Measurements from ENCODE around the gene SAMD3.
A peak's percentile ranks its signal among the peaks of the same experiment; 100 is the strongest.
"Not testable (repeated sequence)": the region's sequence is repeated elsewhere in the genome, so short reads cannot be mapped to it uniquely, and the experiment has no call there.

The SAMD3 gene

GRCh38 chr6:130132286-130132701 lies 90.5 kb downstream of the SAMD3 start:
- DNase-seq (ENCODE audit: low read depth): peak; percentile 13

DNA sequence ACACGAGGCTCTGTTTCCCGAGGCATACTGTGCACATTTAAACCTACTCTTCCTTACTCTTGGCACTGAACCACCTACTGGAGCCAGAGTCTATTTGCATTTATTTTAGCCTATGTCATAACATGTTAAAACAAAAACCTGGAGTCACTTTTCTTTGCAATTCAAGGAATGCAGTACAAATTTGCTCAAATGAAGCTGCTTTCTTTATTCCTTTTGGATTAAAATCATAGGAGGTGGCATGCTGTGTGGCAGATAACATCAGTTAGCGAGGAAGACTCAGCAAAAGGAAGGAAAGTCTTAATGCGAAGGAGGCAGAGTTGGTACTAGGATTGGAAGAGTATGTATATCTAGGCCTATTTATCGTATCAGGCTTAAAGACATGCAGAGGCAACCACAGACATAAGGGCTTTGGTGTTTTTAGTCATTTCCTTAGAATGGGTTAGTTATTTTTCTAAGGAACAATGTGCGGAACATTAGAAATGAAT lies 92.9 kb downstream of the SAMD3 start:
- DNase-seq (ENCODE audit: low read depth): no peak

- no peak for DNase-seq (ENCODE audit: low read depth)
Observed at GRCh38 chr6:130128326-130128725, 94.4 kb downstream of the SAMD3 start.

- DNase-seq (ENCODE audit: low read depth): no peak
Observed at GRCh38 chr6:130127195-130127594, 95.6 kb downstream of the SAMD3 start.

- no peak for DNase-seq (ENCODE audit: low read depth)
Observed at GRCh38 chr6:130122243-130122642, 100.5 kb downstream of the SAMD3 start.

DNA sequence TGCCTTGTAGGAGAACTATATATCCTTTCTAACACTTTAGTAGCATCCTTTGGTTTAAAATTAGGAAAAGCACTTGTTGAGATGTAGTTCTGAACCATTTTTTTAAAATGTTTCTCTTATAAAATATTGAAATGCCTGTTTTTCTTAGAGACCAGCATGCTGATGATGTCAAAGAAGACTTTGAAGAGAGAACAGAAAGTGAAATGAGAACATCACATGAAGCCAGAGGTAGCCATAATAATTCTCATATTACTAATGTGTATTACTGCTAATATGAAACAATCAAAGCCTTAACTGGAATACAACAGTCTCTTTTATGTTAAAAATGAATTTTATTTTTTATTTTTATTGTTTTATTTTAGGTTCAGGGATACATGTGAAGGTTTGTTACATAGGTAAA lies 102.0 kb downstream of the SAMD3 start:
- DNase-seq (ENCODE audit: low read depth): no peak

- DNase-seq (ENCODE audit: low read depth): no peak
Observed at GRCh38 chr6:130119211-130119610, 103.5 kb downstream of the SAMD3 start.

- no peak for DNase-seq (ENCODE audit: low read depth)
Observed at GRCh38 chr6:130118236-130118635, 104.5 kb downstream of the SAMD3 start.

DNA sequence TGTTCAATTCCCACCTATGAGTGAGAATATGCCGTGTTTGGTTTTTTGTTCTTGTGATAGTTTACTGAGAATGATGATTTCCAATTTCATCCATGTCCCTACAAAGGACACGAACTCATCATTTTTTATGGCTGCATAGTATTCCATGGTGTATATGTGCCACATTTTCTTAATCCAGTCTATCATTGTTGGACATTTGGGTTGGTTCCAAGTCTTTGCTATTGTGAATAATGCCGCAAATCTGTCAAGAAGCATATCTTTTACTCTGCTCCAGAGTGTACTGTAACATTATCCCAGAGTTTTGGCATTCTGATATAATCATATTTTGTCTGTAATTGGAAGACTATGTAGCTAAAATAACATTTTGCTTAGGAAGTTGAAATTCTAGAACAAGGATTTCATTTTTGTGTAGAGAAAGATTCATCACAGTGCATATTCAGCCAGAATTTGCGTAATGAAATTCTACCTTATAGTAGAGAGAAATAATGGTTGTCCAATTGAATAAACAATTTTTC lies 105.5 kb downstream of the SAMD3 start:
- not testable (repeated sequence) for DNase-seq (ENCODE audit: low read depth)

- DNase-seq (ENCODE audit: low read depth): no peak
Observed at GRCh38 chr6:130116273-130116672, 106.5 kb downstream of the SAMD3 start.

GRCh38 chr6:130115036-130115435 lies 107.7 kb downstream of the SAMD3 start:
- no peak for DNase-seq (ENCODE audit: low read depth)

DNA sequence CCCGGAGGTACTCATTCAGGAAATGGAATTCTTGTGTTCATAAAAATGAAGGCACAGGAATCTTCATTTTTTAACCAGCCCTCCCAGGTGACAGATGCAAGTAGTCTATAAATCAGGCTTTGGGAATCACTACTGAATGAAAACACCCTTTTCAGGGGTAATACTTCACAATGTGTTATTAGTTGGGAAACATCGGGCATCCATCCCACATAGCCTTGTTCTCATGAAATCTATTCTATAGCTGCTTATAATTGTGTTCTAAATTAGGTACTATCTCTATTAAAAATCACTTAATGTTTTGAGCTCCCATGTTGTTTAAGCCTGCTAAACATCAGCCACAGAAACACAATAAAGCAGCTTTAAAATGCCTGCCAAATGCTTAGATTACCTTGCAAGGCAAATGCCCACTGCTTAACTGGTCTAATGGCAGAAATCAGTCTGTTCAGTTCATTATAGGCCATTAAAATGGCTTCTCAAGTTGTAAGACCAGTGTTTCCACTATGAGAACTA lies 109.5 kb downstream of the SAMD3 start:
- DNase-seq (ENCODE audit: low read depth): no peak

DNA sequence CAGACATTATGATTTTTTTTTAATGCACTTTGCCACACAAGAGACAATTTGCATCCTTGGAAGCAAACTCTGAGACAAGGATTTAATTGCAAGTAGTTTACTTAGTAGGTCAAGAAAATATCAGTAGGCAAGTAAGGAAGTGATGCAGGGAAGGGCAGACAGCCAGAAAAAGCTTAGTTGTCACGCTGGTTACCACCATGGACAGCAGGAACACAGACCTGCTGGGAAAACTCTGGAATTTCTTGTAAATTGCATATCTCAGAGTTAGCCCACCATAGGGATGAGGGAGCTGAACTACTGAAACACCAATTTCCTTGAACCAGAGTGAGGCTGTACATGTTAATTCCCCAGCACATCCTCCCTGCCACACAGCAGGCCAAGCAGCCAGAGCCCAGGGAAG lies 111.7 kb downstream of the SAMD3 start:
- DNase-seq (ENCODE audit: low read depth): no peak

DNA sequence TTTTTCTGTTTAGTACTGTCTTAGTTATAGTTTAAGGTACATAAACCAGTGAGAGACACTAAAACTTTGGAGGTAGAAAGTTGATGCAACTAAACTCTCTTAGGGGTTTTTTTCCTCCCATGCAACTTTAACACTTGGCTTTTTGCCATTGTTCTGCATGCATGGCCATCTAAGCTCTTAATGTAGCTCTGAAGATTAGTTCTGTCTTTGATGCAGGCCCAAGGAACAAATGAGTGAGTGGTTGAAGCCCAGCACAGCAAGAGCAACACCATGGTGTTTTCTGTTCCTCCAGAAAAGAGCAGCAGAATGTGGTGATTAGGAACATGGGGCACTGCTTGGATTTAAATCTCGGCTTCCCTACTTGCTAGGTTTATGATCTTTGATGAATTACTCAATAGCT lies 115.0 kb downstream of the SAMD3 start:
- DNase-seq (ENCODE audit: low read depth): no peak

GRCh38 chr6:130105996-130106704 lies 116.6 kb downstream of the SAMD3 start:
- DNase-seq (ENCODE audit: low read depth): no peak

DNA sequence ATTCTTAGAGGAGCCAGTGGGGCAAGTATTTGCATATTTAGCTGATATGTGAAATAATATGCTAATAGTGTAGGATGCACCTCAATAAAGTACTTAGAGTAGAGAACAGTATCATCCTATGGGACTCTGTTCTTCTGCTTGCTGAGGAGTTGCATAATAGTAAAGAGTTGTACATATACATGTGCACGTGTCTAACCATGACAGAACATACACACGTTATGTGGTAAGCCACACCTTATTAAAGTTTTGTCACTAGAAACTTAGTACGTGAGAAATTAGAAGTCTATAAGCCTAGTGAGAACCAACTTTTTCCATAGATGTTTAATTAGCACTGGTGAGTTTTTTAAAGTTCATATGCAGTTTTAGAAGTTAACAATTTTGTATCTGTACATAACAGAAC lies 123.6 kb downstream of the SAMD3 start:
- no peak for DNase-seq (ENCODE audit: low read depth)

DNA sequence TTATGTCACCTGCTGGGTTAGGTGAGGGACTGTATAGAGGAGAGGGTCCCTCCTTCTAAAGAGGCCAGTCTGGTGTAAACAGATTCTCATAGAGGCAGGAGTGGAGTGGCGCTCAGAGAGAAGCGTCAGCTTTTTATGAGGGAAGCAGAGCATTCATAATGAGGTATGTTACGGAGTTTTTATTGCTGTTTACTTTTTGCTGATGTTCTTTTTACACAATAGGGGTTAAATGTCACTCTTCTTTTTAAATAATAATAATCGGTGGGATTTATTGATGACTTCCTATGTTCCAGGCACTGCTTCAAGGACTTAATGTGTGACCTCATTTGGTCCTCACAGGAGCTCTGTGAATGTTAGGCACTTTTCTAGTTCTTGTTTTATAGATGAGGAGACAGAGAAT lies 124.4 kb downstream of the SAMD3 start:
- no peak for DNase-seq (ENCODE audit: low read depth)
